GM18861 (cell line): Measurements from ENCODE around the gene PRKG2.
"Not testable (repeated sequence)": the region's sequence is repeated elsewhere in the genome, so short reads cannot be mapped to it uniquely, and the experiment has no call there.

Experiments
- ATAC-seq: cut with Tn5 transposase; IDR thresholded peaks from one replicate; pipeline ENCODE4 v1.9.1; 2021; ENCODE audit not compliant: unreplicated experiment

PRKG2 gene

GRCh38 chr4:81214881-81215868, at the start of gene PRKG2:
TSS of gene PRKG2 (minus strand) at chr4:81215222. CDS start at chr4:81205047, 10,175 bp downstream.
- no peak for ATAC-seq

- no peak for ATAC-seq
Measured at GRCh38 chr4:81260443-81261101, 45.5 kb upstream of the PRKG2 start.

- no peak for ATAC-seq
Measured at GRCh38 chr4:81258841-81259550, 44.0 kb upstream of the PRKG2 start.

GRCh38 chr4:81257816-81258215, 42.8 kb upstream of the PRKG2 start:
- no peak for ATAC-seq

DNA sequence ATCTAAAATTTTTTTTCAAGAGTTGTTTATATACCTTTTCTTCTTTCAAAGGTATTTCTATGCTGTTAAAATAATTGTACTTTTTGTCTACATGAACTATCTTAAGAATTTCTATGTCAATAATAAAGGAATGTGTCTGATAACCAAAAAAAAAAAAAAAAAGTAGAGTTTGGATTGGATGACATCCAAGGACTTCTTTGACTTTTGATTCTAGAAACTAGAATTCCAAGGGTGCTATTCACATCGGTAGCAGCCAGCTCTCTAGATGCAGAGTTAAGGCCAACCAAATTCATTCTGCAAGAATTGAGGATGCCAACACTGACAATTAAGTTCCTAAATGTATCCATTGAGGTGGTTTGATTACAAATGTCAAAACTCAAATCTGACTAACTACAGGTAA, 42.0 kb upstream of the PRKG2 start:
- ATAC-seq: no peak

DNA sequence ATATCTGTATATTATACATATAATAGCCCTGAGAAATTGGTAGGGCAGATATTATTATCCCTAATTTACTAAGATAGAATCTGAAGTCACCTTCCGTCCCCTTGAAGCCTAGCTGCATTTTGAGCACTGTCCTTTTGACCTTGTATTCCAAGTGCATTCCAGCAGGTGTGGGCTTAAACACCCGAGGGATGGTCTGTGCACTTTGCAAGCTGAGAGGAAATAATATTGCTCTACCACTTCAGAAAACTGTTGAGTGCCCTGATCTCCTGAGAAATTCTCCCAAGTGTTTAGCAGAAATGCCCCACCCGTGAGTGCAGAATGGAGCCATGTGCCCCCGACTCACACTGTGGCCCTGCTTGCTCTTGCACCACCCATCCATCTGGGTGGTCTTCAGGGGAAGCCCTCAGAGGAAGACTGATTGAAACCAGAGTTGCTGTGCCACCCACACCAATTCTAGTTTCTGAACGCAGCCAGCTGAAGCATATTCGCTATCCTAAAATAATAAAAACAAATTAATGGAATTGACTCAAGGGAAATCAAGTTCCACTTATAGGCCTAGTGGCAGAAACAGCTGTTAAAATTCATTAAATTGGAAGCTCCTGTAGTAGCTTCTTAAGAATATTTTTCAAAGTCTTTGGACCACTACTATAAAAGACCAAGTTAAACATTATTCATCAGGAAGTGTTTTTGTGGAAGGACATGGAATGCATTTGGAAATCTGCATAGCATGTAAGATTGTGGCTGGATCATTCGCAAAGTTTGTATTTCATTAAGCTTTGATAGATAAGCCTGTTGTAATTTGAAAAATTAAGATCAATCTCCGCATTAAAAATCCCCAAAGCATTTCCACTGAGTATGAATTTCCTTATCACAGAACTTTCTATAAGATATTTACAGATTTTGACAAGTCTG, 41.3 kb upstream of the PRKG2 start:
- no peak for ATAC-seq

DNA sequence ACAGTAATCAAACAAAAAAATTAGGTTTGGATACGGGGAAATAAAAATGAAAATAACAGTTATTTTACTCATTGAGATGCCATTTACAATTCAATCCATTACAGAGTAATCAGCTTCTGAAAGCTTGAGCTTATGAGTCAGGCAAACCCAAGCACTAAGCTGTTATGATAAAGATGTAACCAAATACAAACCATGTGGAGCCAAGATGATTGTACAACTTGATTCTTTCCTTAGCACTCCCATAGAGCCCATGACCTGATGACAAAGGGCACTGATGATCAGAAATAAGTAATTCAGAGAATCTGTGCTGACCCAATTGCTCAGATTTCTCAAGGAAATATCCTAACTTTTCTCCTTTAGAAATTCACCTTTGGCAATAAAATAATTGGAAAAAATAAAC, 40.5 kb upstream of the PRKG2 start:
- ATAC-seq: no peak

DNA sequence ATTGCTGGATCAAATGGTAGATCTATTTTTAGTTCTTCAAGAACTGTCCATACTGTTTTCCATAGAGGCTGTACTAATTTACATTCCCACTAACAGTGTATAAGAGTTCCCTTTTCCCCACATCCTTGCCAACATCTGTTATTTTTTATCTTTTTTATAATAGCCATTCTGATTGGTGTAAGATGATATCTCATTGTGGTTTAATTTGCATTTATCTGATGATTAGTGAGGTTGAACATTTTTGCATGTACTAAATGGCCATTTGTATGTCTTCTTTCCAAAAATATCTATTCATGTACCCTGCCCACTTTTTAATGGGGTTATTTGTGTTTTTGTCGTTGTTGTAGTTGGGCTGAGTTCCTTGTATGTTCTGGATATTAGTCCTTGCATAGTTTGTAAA, 35.4 kb upstream of the PRKG2 start:
- ATAC-seq: no peak

GRCh38 chr4:81245218-81246009, 30.4 kb upstream of the PRKG2 start:
- ATAC-seq: no peak

DNA sequence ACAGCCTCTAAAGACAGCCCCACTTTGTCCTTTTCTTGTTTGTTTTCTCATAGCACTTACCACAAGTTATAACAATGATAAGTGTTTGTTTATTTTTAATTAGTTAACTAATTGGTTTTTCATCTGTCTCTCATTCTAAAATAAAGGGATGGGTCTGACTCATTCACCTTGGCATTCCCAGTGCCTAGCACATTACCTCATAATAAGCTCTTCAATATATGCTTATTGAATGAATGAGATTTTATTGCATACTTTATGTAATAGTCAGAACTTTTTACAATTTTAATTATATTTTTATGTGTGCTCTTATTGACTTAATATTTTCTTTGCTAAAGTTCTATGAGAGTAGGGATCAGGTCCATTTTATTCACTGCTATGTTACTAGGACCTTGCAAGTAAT, 22.8 kb upstream of the PRKG2 start:
- ATAC-seq: no peak

GRCh38 chr4:81235982-81236749, 21.1 kb upstream of the PRKG2 start:
- ATAC-seq: no peak

DNA sequence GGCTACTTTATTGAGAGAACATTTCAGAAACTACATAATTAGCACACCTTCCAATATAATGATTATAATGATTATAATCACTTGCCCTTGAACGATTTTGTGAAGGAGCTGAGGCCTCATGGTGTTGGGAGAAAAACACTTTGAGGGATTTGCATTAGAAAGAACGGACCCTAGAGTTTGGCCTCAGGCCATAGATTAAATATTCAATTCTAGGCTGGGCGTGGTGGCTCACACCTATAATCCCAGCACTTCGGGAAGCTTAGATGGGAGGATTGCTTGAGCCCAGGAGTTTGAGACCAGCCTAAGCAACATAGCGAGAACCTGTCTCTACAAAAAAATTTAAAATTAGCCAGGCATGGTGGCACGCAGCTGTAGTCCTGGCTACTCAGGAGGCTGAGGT, 12.9 kb upstream of the PRKG2 start:
- ATAC-seq: no peak

DNA sequence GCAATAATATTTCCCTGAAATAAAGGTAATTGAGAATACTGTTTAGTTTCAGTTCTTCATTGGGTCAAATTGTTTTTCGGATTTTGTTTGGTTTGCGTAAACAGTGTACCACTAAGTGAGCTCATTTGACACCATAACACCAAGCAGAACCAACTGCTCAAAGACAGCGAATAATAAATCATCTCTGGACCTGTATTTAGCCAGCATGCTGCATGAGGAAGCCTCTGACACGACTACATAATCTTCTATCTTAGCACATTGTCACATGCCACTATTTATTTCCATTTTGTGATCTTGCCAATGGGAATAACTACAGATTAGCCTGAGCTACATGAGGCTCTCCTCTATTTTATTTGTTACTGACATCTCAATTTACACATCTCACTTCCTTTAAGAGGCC, 12.1 kb upstream of the PRKG2 start:
- no peak for ATAC-seq

DNA sequence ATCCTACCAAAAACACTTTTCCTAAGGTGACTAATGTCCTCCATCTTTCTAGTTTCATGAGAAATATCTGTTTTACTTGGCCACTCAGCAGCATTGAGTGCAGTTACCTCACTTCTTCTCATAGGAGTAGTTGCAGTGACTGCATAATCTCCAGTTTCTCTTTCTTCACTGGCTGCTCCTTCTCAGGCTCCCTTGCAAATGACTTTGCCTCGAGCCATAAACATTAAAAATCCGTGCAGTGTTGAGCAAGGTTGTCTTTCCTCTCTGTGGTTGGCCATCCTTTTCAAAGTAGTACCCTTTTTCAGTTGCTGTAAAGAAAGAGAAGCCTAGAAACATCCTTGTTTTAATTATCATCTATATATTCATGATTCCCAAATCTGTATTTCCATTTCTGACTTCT, 10.2 kb upstream of the PRKG2 start:
- ATAC-seq: no peak

DNA sequence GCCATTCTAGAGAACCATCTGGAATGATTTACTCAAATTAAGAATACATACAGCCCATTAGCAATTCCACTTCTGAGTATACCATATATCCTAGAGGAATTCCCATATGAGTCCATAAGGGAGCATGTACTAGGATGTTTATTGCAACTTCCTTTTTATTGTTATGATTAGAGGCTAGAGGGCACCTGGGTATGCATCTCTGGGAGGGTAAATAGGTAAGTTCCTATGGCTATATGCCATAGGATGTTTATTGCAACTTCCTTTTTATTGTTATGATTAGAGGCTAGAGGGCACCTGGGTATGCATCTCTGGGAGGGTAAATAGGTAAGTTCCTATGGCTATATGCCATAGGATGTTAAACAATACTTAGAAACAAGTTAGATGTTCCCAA, 7.1 kb upstream of the PRKG2 start:
- not testable (repeated sequence) for ATAC-seq

GRCh38 chr4:81221303-81222081, 6.5 kb upstream of the PRKG2 start:
- no peak for ATAC-seq

DNA sequence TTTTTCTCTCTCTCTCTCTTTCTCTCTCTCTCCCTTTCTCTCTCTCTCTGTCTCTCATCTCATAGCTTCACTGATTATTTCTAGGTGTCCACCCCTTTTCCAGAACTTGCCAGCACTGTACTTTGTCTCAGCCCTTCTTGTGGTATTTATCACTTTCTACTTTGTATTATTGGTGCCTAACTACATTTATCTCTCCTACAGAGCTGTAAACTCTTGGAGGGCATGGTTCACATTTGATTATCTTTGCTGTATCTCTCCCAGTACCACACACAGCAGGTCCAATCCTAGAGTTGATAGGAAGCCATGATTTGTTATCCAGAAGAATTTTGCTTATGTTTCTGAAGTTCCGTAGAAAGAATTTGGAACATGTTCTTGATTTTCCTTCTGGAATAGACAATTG, 5.2 kb upstream of the PRKG2 start:
- no peak for ATAC-seq

GRCh38 chr4:81218206-81218605, 3.2 kb upstream of the PRKG2 start:
- no peak for ATAC-seq
